ENCODE results near the gene SETD1A. TPM values are rescaled to one million over a fixed set of nuclear protein-coding genes. Genes with fewer than 3 reads are reported as not detected.

The SETD1A gene
- total and polyA plus RNA-seq, 2 of the 8 experiments (the other 6 are each of a cell fraction or from before 2014, with no cell fraction given): 4.8 to 29.0 TPM

DNA sequence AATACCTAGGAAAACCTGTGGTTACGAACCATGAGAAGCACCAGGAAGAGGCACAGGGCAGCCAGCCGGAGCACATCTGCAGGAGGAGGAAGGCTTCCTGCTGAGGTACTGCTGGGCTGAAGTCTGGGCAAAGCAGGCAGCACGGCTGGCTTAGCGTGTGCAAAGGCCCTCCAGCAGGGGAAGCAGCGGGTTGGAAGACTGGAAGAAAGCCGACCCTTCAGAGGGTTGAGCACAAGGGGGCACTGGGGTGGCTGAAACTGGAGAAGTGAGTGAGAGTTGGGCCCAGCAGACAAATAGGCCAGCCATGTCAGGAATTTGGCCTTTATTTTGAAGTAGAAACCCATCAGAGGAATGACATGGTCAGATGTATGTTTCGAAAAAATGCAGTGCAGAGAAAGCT is 15.3 kb downstream of the SETD1A start:
- Histone ChIP-seq H3K27me3 (replicated peaks in 1 of 4; ENCODE audit: control insufficient read depth in 3 of 4, extremely low read depth in 1 of 4, insufficient read depth in 3 of 4, low read length in 3 of 4) (no peaks in the 10 kb centered on the region), H3K4ac (replicated peaks; ENCODE audit: insufficient read length, low read depth, low read length) (no peak overlapping the region), H3K9me3 (ENCODE audit: insufficient read depth in 2 of 2, low read depth in 1 of 2, low read length in 1 of 2) (no peaks in the 10 kb centered on the region), H4K5ac (ENCODE audit: insufficient read length, low read depth, low read length) (no peak overlapping the region), H2AFZ (ENCODE audit: low read length) (no peak overlapping the region), H3K23me2 (ENCODE audit: low read depth, low read length) (peaks cover 2% of the 10 kb centered on the region; the same call in 1 of the 2 replicates), H4K8ac (ENCODE audit: extremely low read depth, insufficient read depth, low read length) (no peak overlapping the region), H3K14ac (ENCODE audit: insufficient read length) (no peak overlapping the region), H3K4me1 (replicated peaks in 1 of 4; ENCODE audit: control insufficient read depth in 3 of 4, insufficient read depth in 4 of 4, low read length in 3 of 4) (no peaks in the 10 kb centered on the region), H2BK120ac (replicated peaks; ENCODE audit: low read depth, low read length) (no peak overlapping the region), H3K4me2 (ENCODE audit: insufficient read depth in 1 of 2, low read depth in 2 of 2, low read length in 2 of 2) (no peak overlapping the region), H3K4me3 (ENCODE audit: extremely low read depth in 1 of 4, insufficient read depth in 2 of 4, low read depth in 3 of 4, low read length in 4 of 4) (no peak overlapping the region), H3K23ac (ENCODE audit: insufficient read length) (no peak overlapping the region), H3K9ac (replicated peaks in 1 of 4; ENCODE audit: extremely low read depth in 1 of 4, low read depth in 3 of 4, low read length in 3 of 4) (no peak overlapping the region), H3K18ac (ENCODE audit: extremely low read depth, low read length) (no peak overlapping the region), H2BK15ac (ENCODE audit: low read length) (no peak overlapping the region), H4K91ac (replicated peaks; ENCODE audit: insufficient read length, low read length) (no peak overlapping the region), H3K56ac (replicated peaks; ENCODE audit: insufficient read length, low read depth, low read length) (no peak overlapping the region), H3K79me2 (ENCODE audit: control insufficient read depth in 1 of 2, insufficient read depth in 2 of 2, low read length in 2 of 2) (no peaks in the 10 kb centered on the region), H2AK5ac (ENCODE audit: low read depth, low read length) (no peak overlapping the region), H4K20me1 (replicated peaks in 1 of 2; ENCODE audit: control insufficient read depth in 1 of 2, insufficient read depth in 2 of 2, low read length in 2 of 2) (peaks cover 1 to 11% of the 10 kb centered on the region in 2 experiments), H3K27ac (ENCODE audit: low read depth, low read length) (no peak overlapping the region), H3K79me1 (ENCODE audit: low read depth, low read length) (no peaks in the 10 kb centered on the region; the same call in 1 of the 2 replicates), H2BK20ac (ENCODE audit: low read length) (no peak overlapping the region), H3K36me3 (ENCODE audit: control insufficient read depth in 2 of 4, insufficient read depth in 4 of 4, low read length in 3 of 4) (peaks cover 31 to 55% (median 49%) of the 10 kb centered on the region in 4 experiments), H2BK12ac (ENCODE audit: low read depth, low read length) (no peak overlapping the region), H2BK5ac (ENCODE audit: low read depth, low read length) (no peak overlapping the region)
- 92% methylated on average over 7 of the region's 7 CpGs; no CpG with 5 or more reads in 1 of the 2 experiments for WGBS, 2 experiments (ENCODE audit: extremely low coverage in 1 of 2, insufficient coverage in 1 of 2, insufficient read length in 1 of 2, insufficient replicate concordance in 2 of 2, low coverage in 1 of 2, low lambda C conversion rate in 2 of 2, missing lambda C conversion rate in 1 of 2)
- DNase-seq (ENCODE audit: low read depth in 1 of 2, low spot score in 2 of 2) (no peak), FAIRE-seq (no peak)
- TF ChIP-seq, protein P1, sequence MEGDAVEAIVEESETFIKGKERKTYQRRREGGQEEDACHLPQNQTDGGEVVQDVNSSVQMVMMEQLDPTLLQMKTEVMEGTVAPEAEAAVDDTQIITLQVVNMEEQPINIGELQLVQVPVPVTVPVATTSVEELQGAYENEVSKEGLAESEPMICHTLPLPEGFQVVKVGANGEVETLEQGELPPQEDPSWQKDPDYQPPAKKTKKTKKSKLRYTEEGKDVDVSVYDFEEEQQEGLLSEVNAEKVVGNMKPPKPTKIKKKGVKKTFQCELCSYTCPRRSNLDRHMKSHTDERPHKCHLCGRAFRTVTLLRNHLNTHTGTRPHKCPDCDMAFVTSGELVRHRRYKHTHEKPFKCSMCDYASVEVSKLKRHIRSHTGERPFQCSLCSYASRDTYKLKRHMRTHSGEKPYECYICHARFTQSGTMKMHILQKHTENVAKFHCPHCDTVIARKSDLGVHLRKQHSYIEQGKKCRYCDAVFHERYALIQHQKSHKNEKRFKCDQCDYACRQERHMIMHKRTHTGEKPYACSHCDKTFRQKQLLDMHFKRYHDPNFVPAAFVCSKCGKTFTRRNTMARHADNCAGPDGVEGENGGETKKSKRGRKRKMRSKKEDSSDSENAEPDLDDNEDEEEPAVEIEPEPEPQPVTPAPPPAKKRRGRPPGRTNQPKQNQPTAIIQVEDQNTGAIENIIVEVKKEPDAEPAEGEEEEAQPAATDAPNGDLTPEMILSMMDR (IDR thresholded peaks at IDR 0.05; ENCODE audit: control extremely low read depth in 1 of 3, insufficient read depth in 1 of 3, low read depth in 1 of 3, low read length in 3 of 3): peak in 2 of 3 experiments; percentile 45 to 61; a peak in 3 of 4 replicates
- TF ChIP-seq SIRT6 (IDR thresholded peaks at IDR 0.05; ENCODE audit: low read length): no peak
- TF ChIP-seq CBX8 (IDR thresholded peaks at IDR 0.05; ENCODE audit: borderline replicate concordance, low read depth, low read length): no peak
- no peak for TF ChIP-seq SAP30 (IDR thresholded peaks at IDR 0.05; ENCODE audit: insufficient read depth, insufficient replicate concordance, low read length)
- no peak for TF ChIP-seq NANOG (IDR thresholded peaks at IDR 0.05; ENCODE audit: insufficient read depth, low read depth, low read length, poor library complexity, severe bottlenecking)
- no peak for TF ChIP-seq SRF (IDR thresholded peaks at IDR 0.05; ENCODE audit: low read depth, low read length)
- ChIA-PET POLR2A (ENCODE audit: partially characterized antibody) (interaction anchor here (0.7 to 5.0 kb wide), 6 partner anchors 9 to 229 kb away, joined by 3 to 25 read pairs (median 6); partner anchors contain the start of gene HSD3B7), CTCF (ENCODE audit: partially characterized antibody) (interaction anchor here (0.7 to 1.2 kb wide), 5 partner anchors 10 to 35 kb away, joined by 3 to 9 read pairs (median 4); no protein-coding TSS in a partner anchor)

All from H1 (cell line).